ENCODE measurements around the gene PKP4.

The PKP4 gene

GRCh38 chr2:158645299-158645698 lies 188.5 kb downstream of the PKP4 start:
- POLR2A ChIA-PET: no interaction called here
- no peak for TF ChIP-seq CTCF (IDR thresholded peaks at IDR 0.05; ENCODE audit: control extremely low read depth, extremely low read depth, low read depth, missing control alignments)
- CTCF ChIA-PET: interaction anchor here (0.8 to 1.1 kb wide), 3 partner anchors 8 to 184 kb away, joined by 3 to 4 read pairs (median 3); no protein-coding TSS in a partner anchor
- DNase-seq (ENCODE audit: extremely low spot score): no peak

GRCh38 chr2:158647436-158648231 lies 190.9 kb downstream of the PKP4 start:
- TF ChIP-seq CTCF (IDR thresholded peaks at IDR 0.05; ENCODE audit: control extremely low read depth, extremely low read depth, low read depth, missing control alignments): no peak
- no peak for DNase-seq (ENCODE audit: extremely low spot score)
- ChIA-PET POLR2A (no interaction called here), CTCF (interaction anchor here (1.5 kb wide), 1 partner anchor 29 kb away, joined by 4 read pairs; no protein-coding TSS in a partner anchor)

- DNase-seq (ENCODE audit: extremely low spot score): no peak
- ChIA-PET POLR2A (no interaction called here), CTCF (interaction anchor here (1.0 to 2.1 kb wide), 2 partner anchors 10 to 27 kb away, joined by 3 to 8 read pairs; no protein-coding TSS in a partner anchor)
- TF ChIP-seq CTCF (IDR thresholded peaks at IDR 0.05; ENCODE audit: control extremely low read depth, extremely low read depth, low read depth, missing control alignments): no peak
Observed at GRCh38 chr2:158649846-158650245, 193.1 kb downstream of the PKP4 start.

GRCh38 chr2:158650646-158651357 lies 194.1 kb downstream of the PKP4 start:
- ChIA-PET POLR2A (no interaction called here), CTCF (interaction anchor here (1.0 to 2.1 kb wide), 2 partner anchors 9 to 28 kb away, joined by 3 to 8 read pairs; no protein-coding TSS in a partner anchor)
- no peak for DNase-seq (ENCODE audit: extremely low spot score)
- TF ChIP-seq CTCF (IDR thresholded peaks at IDR 0.05; ENCODE audit: control extremely low read depth, extremely low read depth, low read depth, missing control alignments): no peak

- no peak for DNase-seq (ENCODE audit: extremely low spot score)
- TF ChIP-seq CTCF (IDR thresholded peaks at IDR 0.05; ENCODE audit: control extremely low read depth, extremely low read depth, low read depth, missing control alignments): no peak
- ChIA-PET CTCF (interaction anchor here (0.8 kb wide), 1 partner anchor 15 kb away, joined by 3 read pairs; no protein-coding TSS in a partner anchor), POLR2A (no interaction called here)
Observed at GRCh38 chr2:158651358-158652057, 194.8 kb downstream of the PKP4 start.

- DNase-seq (ENCODE audit: extremely low spot score): no peak
- TF ChIP-seq CTCF (IDR thresholded peaks at IDR 0.05; ENCODE audit: control extremely low read depth, extremely low read depth, low read depth, missing control alignments): no peak
- POLR2A ChIA-PET: no interaction called here
- CTCF ChIA-PET: interaction anchor here (0.9 to 1.7 kb wide), 2 partner anchors 11 to 436 kb away, joined by 3 read pairs; no protein-coding TSS in a partner anchor
Observed at GRCh38 chr2:158655628-158656027, 198.9 kb downstream of the PKP4 start.
